Skin epidermis (tissue), 12 donors: ENCODE measurements around the gene RECQL5.
"Not testable (repeated sequence)": the region's sequence is repeated elsewhere in the genome, so short reads cannot be mapped to it uniquely, and the experiment has no call there.

Source experiments
- H3K27ac ChIP-seq, 21 experiments: fragments of 200-600 bp; sonication (generic) in 11 of 21; one replicate each; pipeline ENCODE4 v1.5.0; 2020; ENCODE audit warnings: mild to moderate bottlenecking in 3 of 21, inconsistent platforms in 2 of 21, moderate library complexity in 2 of 21
- H3K4me3 ChIP-seq, 7 experiments: fragments of 200-600 bp; sonication (generic) in 2 of 7; one replicate each; pipeline ENCODE4 v1.5.0; 2020; ENCODE audit warnings: inconsistent platforms in 2 of 7, mild to moderate bottlenecking in 2 of 7, moderate library complexity in 1 of 7

RECQL5 gene

DNA sequence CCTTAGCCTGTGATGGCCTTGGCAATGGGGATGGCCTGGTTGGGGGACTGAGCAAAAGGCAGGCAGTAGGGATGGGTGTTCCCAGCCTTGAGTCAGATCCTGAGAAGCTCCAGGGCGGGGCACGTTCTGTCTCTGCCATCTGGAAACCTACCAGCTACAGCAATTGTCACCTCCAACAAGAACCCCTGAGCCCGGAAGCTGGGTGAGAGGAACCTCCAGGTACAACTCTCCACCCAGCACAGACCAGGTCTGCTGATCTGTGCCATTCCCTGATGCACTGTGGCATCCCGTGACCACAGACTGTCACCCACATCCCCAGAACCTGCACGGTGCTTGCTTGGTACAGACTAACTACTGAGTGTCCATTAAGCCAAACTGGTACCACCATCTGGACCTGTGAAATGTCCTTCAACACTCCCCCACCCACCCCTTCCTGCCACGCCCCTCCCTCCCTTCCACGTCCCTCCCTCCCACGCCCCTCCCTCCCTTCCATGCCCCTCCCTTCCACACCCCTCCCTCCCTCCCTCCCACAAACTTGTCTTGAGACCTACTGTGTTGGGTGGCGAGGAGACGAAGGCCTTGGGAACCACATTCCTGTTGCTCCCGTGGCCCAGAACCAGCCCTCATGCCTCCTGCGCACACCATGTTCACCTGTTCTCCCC lies 62.8 kb downstream of the RECQL5 start:
- Histone ChIP-seq H3K27ac (peak overlapping the region in 10 of 21 experiments; percentile 19 to 63 (median 44)), H3K4me3 (no peak overlapping the region)

DNA sequence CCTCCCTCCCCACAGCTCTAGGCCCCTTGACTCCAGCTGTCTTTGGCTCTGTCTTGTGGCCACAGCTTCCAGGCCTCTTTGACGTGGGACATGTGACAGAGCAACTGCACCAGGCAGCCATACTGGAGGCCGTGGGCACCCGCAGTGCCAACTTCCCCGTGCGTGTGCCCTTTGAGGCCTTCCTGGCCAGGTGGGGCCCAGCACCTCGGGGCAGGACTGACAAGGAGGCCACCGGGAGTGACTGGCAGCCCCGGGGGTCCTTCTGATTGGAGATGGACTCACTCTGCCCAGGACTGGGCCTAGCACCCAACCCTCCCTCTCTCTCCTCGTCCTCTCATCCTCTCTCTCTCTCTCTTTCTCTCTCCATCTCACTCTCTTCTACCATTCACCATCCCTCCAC lies 63.8 kb downstream of the RECQL5 start:
- H3K27ac ChIP-seq: peak overlapping the region in 6 of 21 experiments; percentile 0 to 63 (median 44)

DNA sequence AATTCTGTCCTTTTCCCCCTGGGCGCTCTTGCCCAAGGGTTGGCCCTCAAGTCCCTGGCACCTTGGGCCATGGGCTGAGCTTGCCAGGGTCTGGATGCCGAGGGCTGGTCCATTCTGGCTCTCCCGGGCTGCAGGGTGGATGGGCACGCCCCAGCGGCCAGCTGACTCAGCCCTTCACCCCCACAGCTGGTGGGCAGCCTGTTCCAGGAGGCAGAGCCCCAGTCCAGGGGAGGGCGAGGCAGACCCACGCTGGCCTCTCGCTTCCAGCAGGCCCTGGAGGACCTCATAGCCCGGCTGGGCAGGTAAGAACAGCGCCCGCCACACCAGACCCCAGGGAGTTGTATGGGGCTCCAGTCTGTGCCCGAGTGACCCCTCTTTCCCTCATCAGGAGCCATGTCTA lies 64.3 kb downstream of the RECQL5 start:
- Histone ChIP-seq H3K4me3 (no peak overlapping the region), H3K27ac (peak overlapping the region in 3 of 21 experiments; percentile 25 to 61 (median 36))

More for the DNA sequence above, 63.8 kb downstream of the RECQL5 start:
- H3K4me3 ChIP-seq: no peak overlapping the region

DNA sequence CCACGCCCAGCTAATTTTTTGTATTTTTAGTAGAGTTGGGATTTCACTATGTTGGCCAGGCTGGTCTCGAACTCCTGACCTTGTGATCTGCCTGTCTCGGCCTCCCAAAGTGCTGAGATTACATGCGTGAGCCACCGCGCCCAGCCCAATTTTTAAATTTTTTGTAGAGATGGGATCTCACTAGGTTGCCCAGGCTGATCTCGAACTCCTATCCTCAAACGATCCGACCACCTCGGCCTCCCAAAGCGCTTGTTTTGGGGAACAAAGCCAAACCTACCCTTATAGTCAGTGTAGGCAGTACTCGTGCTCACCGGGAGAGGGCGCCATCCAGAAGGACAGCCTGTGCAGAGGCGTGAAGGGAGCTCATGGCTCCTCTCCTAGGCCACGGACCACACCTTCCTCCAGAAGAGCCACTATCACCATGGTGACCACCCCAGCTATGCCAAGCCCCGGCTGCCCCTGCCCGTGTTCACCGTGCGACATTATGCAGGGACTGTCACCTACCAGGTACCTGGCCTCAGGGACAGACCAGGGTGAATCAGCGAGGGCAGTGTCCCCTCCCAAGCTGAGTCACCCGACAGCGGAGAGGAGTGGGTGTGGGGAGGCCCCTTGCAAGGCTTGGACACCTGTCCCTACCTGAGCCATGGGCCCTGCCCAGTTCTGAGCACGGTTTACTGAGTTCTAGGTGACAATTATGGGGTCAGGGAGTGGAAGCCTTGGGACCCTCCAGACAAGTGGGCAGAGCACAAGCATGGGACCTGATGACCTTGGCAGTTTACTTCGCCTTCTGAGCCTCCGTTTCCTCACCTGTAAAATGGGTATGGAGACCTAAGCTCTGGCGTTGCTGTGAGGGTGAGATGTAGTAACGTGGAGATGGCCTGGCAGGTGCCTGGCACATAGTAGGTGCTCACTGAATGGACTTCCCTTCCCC lies 65.6 kb downstream of the RECQL5 start:
- Histone ChIP-seq H3K4me3 (no peak overlapping the region), H3K27ac (peak overlapping the region in 1 of 21 experiments; percentile 11)

DNA sequence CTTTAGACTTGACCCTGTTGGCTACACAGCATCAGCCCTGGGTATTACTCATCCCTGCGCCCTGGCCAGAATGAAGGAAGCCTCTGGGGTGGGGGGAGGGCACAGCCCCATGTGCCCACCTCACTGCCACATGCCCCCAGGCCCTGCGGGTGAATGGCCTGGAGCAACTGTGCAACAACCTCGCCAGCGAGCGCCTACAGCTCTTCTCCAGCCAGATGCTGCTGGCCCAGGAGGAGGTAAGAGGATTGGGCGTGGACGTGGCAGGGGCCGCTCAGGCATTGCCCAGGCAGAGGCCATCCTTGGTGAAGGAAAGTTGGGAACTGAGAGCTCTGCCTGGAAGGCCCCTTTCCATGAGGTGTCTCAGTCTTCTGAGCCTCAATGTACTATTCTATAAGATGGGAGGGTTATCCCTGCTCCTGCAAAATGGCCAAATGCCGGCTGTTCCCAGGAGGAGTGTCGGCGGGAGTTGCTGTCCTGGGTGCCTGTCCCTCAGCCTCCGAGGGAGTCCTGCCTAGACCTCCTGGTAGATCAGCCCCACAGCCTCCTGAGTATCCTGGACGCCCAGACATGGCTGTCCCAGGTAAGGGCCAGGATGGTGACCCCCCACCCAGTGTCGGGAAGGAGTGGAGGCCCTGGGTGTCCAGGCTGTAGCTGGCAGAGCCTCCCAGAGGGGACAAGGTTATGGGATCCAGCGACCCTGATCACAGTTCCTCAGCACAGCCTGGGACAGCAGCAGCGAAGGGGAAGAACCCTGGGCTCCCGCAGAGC lies 70.5 kb downstream of the RECQL5 start:
- Histone ChIP-seq H3K27ac (no peak overlapping the region), H3K4me3 (no peak overlapping the region)

DNA sequence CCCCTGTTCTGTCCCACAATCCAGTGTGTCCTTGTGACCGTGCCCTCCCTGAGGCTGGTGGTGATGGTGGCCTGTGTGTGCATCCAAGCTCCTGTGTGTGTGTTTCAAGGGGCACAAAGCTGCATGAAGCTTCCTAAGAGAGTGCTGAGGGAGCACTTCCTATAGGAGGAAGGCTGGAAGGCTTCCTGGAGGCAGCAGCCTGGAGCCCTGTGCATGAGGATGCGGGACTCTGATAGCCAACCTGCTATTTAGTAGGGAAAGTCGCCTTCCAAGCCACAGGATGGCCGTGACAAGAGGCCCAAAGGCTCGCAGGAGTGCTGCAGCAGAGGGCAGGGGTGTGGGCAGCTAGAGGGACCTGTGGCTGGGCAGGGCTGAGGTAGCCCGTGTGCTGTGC lies 71.0 kb downstream of the RECQL5 start:
- Histone ChIP-seq H3K27ac (no peak overlapping the region), H3K4me3 (no peak overlapping the region)

DNA sequence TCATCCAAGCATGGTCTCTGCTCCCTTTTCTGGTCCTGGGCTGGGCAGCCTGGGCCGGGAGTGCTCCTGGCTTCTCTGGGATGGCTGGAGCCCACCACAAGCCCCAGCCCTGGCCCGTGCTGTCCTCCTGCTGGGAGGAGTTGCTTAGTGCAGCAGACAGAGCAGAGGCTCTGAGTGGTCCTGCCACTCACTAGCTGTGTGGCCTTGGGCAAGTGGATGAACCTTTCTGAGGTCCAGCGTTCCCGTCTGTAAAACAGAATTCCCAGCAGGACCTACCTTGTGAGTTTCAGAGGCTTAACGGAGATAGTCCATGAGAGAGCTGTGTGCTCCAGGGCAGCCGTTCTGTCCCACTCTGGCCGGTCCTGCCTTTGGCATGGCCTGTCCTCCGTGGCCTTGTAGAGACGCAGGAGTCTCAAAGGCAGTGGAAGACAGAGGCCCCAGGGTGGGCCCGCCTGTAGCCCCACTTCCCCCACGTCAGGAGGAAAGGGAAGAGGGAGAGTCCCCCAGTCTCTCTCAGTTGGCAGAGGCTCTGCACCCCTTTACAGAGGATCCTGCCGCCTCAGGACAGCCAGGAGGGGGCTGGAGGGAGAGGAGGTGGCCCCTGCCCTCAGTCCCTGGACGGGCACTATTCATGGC lies 71.6 kb downstream of the RECQL5 start:
- no peak overlapping the region for H3K4me3 ChIP-seq
- H3K27ac ChIP-seq: no peak overlapping the region

DNA sequence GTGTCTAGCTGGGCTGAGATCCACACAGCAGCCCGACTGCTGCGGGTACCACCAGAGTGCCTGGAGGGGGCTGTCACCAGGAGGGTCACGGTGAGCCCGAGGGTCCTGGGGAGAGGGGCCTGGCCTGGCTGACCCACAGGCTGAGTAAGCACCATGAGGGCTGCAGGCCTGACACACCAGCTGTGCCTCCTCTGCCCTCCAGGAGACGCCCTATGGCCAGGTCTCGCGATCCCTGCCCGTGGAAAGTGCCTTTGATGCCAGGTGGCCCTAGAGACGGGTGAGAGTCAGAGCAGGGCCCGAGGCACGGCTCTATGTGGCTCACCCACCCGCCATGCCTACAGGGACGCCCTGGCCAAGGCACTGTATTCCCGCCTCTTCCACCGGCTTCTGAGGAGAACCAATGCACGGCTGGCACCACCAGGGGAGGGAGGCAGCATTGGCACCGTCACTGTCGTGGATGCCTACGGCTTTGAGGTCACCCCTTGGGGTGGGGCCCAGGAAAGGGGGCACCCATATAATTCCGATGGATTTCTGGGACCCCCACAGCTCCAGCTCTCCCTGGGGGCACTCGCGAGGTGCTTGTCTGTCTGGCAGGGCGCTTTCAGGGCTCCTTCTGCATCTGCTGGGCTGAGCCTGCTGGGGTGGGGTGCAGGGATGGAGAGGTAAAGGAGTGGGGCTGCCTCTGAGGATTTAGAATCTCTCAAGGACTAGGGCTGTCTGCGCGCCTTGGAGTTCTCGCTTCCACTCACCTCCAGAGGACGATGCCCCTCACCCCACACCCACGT lies 72.3 kb downstream of the RECQL5 start:
- Histone ChIP-seq H3K27ac (no peak overlapping the region), H3K4me3 (no peak overlapping the region)

DNA sequence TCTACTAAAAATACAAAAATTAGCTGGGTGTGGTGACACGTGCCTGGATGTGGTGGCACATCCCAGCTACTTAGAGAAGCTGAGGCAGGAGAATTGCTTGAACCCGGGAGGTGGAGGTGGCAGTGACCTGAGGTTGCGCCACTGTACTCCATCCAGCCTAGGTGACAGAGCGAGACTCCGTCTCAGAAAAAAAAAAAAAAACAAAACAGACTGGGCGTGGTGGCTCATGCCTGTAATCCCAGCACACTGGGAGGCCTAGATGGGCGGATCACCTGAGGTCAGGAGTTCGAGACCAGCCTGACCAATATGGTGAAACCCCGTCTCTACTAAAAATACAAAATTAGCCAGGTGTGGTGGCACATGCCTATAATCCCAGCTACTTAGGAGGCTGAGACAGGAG lies 73.5 kb downstream of the RECQL5 start:
- not testable (repeated sequence) for H3K4me3 ChIP-seq, H3K27ac ChIP-seq

DNA sequence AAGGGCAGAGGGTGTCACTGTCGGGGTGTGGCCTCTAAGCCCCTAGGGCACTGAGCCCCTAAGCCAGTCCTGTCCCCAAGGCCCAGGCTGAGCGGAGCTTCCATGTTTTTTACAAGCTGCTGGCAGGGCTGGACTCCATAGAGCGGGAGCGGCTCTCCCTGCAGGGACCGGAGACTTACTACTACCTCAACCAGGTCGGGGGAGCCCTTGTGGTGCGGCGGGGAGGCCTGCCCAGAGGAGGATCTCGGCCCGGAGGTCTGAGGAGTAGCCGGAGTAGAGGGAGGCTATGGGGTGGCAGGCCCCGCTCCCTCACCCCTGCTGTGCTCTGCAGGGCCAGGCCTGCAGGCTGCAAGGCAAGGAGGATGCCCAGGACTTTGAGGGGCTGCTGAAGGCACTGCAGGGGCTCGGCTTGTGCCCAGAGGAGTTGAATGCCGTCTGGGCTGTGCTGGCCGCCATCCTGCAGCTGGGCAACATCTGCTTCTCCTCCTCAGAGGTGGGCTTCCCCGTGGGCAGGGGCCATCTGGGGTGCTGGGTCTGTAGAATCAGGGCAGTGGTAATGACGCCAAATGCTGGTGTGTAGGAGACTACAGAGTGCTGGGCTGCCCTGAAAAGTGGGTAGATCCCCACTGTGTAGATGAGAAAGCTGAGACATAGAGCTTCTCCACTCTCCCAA lies 74.5 kb downstream of the RECQL5 start:
- Histone ChIP-seq H3K4me3 (no peak overlapping the region), H3K27ac (no peak overlapping the region)

DNA sequence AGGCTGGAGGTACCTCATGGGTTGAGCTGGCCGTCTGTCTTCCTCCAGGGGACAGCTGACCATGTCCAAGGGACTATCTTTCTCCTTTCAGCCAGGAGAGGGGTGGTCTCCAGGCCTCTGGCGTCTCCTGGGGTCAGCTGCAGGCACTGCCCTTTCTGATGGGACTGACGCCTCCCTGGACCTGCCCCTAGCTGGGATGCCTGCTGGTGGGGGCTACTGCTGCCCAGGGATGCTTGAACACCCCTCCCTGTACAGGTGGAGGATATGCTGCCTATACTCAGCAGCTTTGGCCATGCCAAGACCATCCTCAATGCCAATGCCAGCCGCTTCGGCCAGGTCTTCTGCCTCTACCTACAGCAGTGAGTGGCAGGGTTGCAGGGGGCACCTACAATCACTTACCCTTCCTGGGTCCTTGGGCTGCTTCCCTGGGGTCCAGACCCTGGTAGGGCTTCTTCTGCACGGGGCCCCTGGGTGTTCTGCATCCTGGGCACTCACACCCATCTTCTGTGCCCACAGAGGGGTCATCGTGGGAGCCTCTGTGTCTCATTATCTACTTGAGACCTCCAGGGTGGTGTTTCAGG lies 75.1 kb downstream of the RECQL5 start:
- H3K27ac ChIP-seq: no peak overlapping the region
- H3K4me3 ChIP-seq: no peak overlapping the region

DNA sequence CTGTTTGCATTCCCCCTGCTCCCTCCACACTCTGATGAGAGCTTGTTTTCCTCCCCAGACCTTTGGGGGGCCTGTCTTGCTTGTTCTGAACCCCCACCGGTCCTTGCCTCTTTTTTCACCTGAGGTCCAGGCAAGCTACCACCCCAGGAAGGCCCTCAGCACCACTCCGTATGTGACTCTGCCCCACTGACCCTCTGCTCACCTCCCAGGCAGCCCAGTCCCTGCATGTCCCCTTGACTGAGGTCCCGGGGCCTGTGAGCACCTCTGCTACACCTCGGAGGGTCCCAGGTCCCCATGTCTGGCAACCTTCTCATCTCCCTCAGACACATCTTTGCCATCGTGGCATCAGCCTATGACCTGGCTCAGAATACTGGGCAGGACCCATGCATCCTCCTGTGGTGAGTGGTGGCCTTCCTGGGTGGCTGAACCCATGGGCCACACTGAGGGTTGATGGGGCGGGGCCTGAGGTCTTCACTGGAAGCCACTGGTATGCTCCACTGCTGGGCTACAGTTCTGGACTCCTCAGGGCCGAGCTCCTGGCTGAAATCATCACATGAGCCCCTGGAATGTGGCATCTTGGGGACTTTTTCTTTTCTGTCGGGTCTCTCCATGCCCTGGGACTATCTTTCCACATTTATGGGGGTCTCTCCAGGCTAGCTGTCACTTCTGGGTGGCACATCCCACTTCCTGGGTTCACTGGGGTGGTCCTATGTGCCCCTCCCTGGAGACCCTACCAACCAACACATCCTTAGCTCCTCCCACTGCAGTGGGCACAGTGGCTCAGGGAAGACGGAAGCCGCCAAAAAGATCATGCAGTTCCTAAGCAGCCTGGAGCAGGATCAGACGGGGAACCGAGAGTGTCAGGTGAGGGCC lies 75.9 kb downstream of the RECQL5 start:
- Histone ChIP-seq H3K27ac (no peak overlapping the region), H3K4me3 (no peak overlapping the region)

DNA sequence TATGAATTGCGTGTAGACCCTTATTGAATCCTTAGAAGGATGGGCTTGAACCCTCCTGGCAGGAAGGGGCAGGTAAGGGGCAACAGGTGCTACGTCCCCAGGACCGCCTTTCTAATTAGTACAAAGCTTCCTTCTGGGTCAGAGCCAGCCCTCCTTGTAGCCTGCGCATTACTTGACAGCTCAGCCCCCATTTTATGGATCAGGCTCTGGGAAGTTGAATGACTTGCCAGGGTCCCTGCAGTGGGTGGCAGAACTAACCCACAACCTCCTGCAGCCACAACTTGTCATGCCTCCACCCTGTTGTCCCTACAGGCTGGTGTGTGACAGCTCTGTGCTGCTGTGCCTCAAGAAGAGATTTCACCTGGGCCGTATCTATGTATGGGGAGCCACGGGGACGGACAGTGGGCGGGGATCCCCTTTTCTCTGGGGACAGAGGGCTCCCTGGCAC lies 76.6 kb downstream of the RECQL5 start:
- Histone ChIP-seq H3K27ac (peak overlapping the region in 2 of 21 experiments; percentile 32 to 91), H3K4me3 (peak overlapping the region in 1 of 7 experiments; percentile 59)

DNA sequence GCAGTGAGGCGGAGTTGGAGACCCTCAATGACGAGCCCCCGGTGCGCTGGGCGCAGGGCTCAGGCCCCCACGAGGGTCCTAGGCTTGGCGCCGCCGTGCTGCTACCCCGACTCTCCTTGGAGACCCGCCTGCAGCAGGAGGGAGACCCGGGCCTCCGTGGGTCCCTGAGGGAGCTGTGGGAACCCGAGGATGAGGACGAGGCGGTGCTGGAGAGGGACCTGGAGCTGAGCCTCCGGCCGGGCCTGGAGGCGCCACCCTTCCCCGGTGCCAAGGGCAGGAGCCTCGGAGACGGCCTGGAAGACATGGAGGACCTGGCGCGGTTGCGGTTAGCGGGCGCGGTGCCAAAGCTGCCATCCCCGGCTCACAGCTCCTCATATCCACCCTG lies 77.0 kb downstream of the RECQL5 start:
- Histone ChIP-seq H3K4me3 (peak overlapping the region; percentile 40 to 59 (median 53)), H3K27ac (peak overlapping the region in 12 of 21 experiments; percentile 32 to 91 (median 78))

DNA sequence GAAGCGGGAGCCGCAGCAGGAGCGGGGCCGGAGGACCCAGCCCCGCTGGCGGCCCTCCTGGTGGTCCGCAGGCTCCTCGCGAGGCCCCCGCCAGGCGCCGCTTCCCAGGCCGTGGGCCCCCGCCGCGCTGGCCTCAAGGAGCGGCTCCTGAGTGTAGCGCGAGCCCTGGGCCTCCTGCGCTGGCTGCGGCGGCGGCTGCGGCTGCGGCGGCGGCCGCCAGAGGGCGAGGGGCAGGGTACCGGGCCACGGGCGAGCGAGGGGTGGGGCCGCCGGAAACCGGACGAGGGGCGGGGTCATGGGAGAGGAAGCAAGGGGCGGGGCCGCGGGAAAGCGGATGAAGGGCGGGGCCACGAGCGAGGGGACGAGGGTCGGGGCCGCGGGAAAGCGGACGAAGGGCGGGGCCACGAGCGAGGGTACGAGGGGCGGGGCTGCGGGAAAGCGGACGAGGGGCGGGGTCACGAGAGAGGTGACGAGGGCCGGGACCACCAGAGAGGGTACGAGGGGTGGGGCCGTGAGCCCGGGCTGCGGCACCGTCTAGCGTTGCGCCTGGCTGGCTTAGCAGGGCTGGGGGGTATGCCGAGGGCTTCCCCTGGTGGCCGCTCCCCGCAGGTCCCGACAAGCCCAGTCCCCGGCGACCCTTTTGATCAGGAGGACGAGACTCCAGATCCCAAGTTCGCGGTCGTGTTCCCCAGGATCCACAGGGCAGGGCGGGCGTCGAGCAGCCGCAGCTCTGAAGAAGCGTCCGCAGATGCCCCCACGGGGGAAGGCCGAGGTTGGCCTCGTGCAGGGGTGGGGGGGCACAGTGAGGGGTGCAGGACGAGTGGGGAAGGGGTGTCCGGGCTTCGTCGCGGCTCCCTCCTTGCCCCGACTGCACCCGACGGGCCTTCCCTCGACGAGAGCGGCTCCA lies 77.7 kb downstream of the RECQL5 start:
- Histone ChIP-seq H3K4me3 (peak overlapping the region; percentile 40 to 59 (median 53)), H3K27ac (peak overlapping the region; percentile 55 to 93 (median 86))

DNA sequence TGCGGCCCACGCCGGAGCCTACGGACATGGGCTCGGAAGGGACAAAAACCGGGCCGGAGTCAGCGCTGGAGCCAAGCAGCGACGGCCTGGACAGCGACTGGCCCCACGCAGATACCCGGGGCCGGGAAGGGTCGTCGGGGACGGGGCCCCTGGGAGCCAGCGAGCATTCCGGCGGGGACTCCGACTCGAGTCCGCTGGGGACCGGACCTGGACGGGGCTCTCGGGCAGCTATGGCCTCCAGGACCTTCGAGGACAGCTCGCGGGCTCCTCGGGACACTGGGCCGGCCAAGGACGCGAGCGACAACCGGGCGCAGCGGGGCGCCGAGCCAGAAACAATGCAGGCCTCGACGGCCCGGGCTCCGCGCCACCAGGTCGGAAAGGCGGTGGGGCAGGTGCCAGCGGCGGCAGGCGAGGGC lies 78.3 kb downstream of the RECQL5 start:
- H3K4me3 ChIP-seq: peak overlapping the region; percentile 40 to 59 (median 53)
- H3K27ac ChIP-seq: peak overlapping the region; percentile 55 to 93 (median 86)
